ENCODE results near the gene SRD5A2. TPM values are rescaled to one million over a fixed set of nuclear protein-coding genes. Genes with fewer than 3 reads are reported as not detected.

The SRD5A2 gene
- total RNA-seq, 4 donors from 2014 or later: not detected

DNA sequence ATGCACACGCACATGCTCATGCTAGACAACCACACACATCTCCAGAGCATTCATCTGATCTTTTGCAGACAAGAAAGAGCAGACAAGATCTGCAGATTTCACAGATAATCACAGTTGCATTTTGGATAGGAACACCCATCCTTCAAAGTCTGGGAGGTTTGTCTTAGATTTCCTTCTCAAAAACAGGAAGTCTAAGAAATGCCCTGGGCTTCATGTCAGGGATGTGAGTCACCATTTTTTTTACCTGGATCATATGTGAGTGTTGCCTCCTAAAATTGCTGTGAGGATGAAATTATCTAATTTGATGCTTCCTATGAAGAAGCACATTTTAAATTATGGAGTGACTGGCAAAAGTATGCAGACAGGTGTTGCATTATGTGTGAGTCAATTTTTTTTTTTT, 46.1 kb downstream of the SRD5A2 start:
- H3K36me3 ChIP-seq: no peaks in the 10 kb centered on the region
- no peak for DNase-seq (ENCODE audit: low spot score in 2 of 2)
- H3K27me3 ChIP-seq: no peaks in the 10 kb centered on the region
- 89 to 91% methylated on average over 1 of the region's 1 CpG for WGBS, 2 donors
- no peak overlapping the region for H3K27ac ChIP-seq
- no peak for TF ChIP-seq POLR2A (IDR thresholded peaks at IDR 0.05)
- H3K4me3 ChIP-seq: no peak overlapping the region
- H3K4me1 ChIP-seq: no peaks in the 10 kb centered on the region
- no peaks in the 10 kb centered on the region for H3K9me3 ChIP-seq

DNA sequence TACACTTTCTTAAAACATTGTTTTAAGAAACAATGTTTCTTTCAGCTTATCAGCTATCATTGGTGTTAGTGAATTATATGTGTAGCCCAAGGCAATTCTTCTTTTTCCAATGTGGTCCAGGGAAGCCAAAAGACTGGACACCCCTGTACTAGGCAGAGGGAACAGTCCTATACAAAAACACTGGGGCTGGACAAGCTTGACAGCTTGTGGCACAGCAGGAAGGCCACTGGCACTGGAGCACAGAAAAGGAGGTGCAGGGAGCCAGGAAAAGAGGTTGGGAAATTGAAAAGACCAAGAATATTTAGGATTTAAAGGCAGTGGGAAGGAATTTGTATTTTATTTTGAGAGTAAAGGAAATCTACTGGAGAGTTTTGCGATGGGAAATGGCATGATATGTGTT, 47.7 kb downstream of the SRD5A2 start:
- H3K9me3 ChIP-seq: no peaks in the 10 kb centered on the region
- no peak overlapping the region for H3K27ac ChIP-seq
- no peaks in the 10 kb centered on the region for H3K27me3 ChIP-seq
- DNase-seq (ENCODE audit: low spot score in 2 of 2): no peak
- H3K4me3 ChIP-seq: no peak overlapping the region
- TF ChIP-seq, protein P1, sequence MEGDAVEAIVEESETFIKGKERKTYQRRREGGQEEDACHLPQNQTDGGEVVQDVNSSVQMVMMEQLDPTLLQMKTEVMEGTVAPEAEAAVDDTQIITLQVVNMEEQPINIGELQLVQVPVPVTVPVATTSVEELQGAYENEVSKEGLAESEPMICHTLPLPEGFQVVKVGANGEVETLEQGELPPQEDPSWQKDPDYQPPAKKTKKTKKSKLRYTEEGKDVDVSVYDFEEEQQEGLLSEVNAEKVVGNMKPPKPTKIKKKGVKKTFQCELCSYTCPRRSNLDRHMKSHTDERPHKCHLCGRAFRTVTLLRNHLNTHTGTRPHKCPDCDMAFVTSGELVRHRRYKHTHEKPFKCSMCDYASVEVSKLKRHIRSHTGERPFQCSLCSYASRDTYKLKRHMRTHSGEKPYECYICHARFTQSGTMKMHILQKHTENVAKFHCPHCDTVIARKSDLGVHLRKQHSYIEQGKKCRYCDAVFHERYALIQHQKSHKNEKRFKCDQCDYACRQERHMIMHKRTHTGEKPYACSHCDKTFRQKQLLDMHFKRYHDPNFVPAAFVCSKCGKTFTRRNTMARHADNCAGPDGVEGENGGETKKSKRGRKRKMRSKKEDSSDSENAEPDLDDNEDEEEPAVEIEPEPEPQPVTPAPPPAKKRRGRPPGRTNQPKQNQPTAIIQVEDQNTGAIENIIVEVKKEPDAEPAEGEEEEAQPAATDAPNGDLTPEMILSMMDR (IDR thresholded peaks at IDR 0.05): no peak
- no peak for TF ChIP-seq EP300 (IDR thresholded peaks at IDR 0.05)
- no peak for TF ChIP-seq POLR2A (IDR thresholded peaks at IDR 0.05)
- H3K4me1 ChIP-seq: no peaks in the 10 kb centered on the region
- no peaks in the 10 kb centered on the region for H3K36me3 ChIP-seq
- 84 to 96% methylated on average over 1 of the region's 1 CpG for WGBS, 2 donors

DNA sequence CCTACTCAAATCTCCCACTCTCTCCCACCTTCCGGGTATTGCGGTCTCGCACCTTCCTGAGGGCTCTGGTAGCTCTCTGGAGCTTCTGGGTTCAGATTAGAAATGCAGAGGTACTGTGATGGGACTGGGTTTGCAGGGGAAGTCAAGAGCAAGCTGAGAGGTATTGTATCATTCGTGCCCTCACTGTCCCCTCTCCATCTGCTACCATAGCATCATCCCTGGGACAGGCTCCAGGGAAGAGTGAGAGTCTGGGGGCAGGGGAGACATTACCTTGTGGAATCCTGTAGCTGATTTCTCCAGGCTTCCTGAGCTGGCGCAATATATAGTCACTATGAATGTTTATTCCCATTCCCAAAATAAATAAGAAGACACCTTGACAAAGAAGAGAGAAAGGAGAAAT, 49.6 kb downstream of the SRD5A2 start:
- no peak overlapping the region for H3K27ac ChIP-seq
- no peak overlapping the region for H3K4me3 ChIP-seq
- no peaks in the 10 kb centered on the region for H3K4me1 ChIP-seq
- H3K36me3 ChIP-seq: no peaks in the 10 kb centered on the region
- no peaks in the 10 kb centered on the region for H3K9me3 ChIP-seq
- TF ChIP-seq EP300 (IDR thresholded peaks at IDR 0.05): no peak
- TF ChIP-seq, protein P1 (IDR thresholded peaks at IDR 0.05): no peak
- no peak for TF ChIP-seq POLR2A (IDR thresholded peaks at IDR 0.05)
- WGBS, 2 donors: 90 to 94% methylated on average over 5 of the region's 5 CpGs
- no peaks in the 10 kb centered on the region for H3K27me3 ChIP-seq
- DNase-seq (ENCODE audit: low spot score in 2 of 2): no peak

DNA sequence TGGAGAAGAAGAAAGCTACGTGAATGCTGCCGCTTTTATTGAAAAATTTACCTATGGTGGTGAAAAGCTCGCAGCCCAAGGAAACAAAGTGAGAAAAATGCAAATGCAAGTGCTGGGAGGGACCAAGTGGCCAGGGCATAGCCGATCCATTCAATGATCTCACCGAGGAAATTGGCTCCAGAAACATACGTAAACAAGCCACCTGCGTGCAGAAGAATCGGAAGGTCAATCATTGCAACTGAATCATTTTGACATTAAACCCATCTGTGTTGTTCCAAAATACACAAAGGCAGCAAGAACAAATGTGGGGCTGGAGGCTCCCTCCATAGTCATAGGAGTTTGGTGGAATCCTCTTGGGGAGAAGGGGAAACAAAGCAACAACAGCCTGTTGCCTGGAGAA, 51.5 kb downstream of the SRD5A2 start:
- no peaks in the 10 kb centered on the region for H3K27me3 ChIP-seq
- no peak overlapping the region for H3K4me3 ChIP-seq
- 85 to 86% methylated on average over 8 of the region's 8 CpGs for WGBS, 2 donors
- TF ChIP-seq, protein P1 (IDR thresholded peaks at IDR 0.05): no peak
- TF ChIP-seq POLR2A (IDR thresholded peaks at IDR 0.05) (no peak), EP300 (IDR thresholded peaks at IDR 0.05) (no peak)
- no peaks in the 10 kb centered on the region for H3K9me3 ChIP-seq
- DNase-seq (ENCODE audit: low spot score in 2 of 2): no peak
- H3K27ac ChIP-seq: no peak overlapping the region
- no peaks in the 10 kb centered on the region for H3K4me1 ChIP-seq
- H3K36me3 ChIP-seq: no peaks in the 10 kb centered on the region

DNA sequence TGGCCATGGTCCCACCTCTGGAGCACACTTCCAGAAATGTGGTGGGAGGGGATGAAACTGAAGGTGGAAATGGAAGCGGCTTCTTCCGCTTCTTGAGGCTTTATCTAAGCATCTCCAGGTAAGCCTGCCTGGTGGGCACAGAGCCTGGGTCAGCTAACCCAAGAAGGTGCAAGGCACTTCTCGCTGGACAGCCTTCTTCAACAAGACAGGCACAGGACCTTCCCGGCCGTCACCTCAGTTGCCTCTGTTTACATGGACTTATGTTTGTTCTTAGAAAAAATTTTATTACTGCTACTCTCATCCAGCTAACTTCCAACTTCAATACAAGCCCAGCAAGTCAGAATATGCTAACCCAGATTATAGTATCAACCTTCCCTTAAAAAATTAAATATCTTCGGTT, 51.9 kb downstream of the SRD5A2 start:
- 90 to 93% methylated on average over 6 of the region's 6 CpGs for WGBS, 2 donors
- no peak for TF ChIP-seq POLR2A (IDR thresholded peaks at IDR 0.05)
- no peak for TF ChIP-seq EP300 (IDR thresholded peaks at IDR 0.05)
- TF ChIP-seq, protein P1 (IDR thresholded peaks at IDR 0.05): no peak
- H3K27me3 ChIP-seq: no peaks in the 10 kb centered on the region
- no peaks in the 10 kb centered on the region for H3K9me3 ChIP-seq
- H3K27ac ChIP-seq: no peak overlapping the region
- no peak overlapping the region for H3K4me3 ChIP-seq
- H3K4me1 ChIP-seq: no peaks in the 10 kb centered on the region
- no peak for DNase-seq (ENCODE audit: low spot score in 2 of 2)
- no peaks in the 10 kb centered on the region for H3K36me3 ChIP-seq

Data from tibial nerve (tissue), 4 donors.